Measurements from ENCODE around the gene CDK5RAP1. TPM values are rescaled to one million over a fixed set of nuclear protein-coding genes. Genes with fewer than 3 reads are reported as not detected.

Gene CDK5RAP1
- total and polyA plus RNA-seq, 12 donors: 16.9 to 42.6 (median 23.3) TPM

DNA sequence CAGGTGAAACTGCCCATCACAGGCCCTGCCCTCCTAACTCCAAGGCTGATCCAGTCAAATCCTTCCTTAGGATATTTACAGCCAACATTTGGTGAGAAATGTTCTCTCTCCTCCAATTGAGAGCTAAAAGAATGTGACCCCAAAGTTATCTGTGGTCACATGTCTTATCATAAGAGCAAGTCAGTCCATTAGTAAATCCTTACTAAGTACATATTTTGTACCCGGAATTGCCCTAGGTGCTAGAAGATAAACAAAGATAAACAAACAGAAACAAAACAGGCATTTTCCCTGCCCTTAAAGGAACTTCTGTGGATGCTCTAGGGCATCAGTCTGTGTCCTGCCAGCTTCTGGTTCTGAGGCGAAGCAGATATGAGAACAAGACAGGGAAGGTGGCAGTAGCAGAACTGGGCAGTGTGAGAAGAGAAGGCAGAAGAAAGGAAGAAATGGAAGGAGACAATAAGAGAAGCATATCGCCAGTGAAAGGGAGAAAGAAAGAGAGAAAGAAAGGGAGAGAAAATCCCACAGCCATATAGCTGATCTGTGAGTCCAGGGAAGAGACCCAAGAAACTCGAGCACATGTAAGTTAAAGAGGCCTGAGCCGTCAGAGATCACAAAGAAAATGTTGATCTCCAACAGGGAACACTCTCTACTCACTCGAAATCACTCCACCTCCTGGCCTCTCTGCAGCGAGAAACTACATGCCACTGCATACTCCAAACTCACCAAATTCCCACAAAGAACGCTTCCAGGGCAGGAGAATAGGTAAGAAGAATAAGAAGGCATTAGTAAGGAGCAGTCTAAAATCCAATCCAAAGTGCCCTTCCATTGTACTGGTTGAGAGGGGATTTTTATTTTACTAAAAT is 41.7 kb downstream of the CDK5RAP1 start:
- intact Hi-C loops (cut with DNase I): no loop called here
- ATAC-seq (peak in 3 of 8 donors; percentile 16 to 52 (median 22)), DNase-seq (no peak)
- peaks cover 0 to 13% (median 0%) of the 10 kb centered on the region in 9 donors for H3K4me1 ChIP-seq
- no peaks in the 10 kb centered on the region for H3K9me3 ChIP-seq
- WGBS, 2 donors: 63% methylated on average over 8 of the region's 8 CpGs
- H3K27ac ChIP-seq: peak overlapping the region in 1 of 10 donors; percentile 4
- TF ChIP-seq, protein P1, sequence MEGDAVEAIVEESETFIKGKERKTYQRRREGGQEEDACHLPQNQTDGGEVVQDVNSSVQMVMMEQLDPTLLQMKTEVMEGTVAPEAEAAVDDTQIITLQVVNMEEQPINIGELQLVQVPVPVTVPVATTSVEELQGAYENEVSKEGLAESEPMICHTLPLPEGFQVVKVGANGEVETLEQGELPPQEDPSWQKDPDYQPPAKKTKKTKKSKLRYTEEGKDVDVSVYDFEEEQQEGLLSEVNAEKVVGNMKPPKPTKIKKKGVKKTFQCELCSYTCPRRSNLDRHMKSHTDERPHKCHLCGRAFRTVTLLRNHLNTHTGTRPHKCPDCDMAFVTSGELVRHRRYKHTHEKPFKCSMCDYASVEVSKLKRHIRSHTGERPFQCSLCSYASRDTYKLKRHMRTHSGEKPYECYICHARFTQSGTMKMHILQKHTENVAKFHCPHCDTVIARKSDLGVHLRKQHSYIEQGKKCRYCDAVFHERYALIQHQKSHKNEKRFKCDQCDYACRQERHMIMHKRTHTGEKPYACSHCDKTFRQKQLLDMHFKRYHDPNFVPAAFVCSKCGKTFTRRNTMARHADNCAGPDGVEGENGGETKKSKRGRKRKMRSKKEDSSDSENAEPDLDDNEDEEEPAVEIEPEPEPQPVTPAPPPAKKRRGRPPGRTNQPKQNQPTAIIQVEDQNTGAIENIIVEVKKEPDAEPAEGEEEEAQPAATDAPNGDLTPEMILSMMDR (IDR thresholded peaks at IDR 0.05): no peak
- peaks cover 0 to 98% (median 12%) of the 10 kb centered on the region in 9 donors for H3K36me3 ChIP-seq
- no peaks in the 10 kb centered on the region for H3K27me3 ChIP-seq
- no peak overlapping the region for H3K4me3 ChIP-seq

DNA sequence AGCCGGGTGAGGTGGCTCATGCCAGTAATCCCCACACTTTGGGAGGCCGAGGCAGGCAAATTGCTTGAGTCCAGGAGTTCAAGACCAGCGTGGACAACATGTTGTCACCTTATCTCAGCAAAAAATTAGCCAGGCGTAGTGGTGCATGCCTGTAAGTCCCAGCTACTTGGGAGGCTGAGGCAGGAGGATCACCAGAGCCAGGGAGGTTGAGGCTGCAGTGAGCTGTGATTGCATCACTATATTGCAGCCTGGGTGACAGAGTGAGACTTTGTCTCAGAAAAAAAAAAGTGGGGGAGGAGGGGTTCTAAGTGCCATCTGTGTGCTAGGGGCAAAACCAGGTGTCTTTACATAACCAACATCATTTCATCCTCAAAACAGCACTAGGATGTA is 48.3 kb downstream of the CDK5RAP1 start:
- DNase-seq (no peak), ATAC-seq (no peak)
- Histone ChIP-seq H3K27me3 (no peaks in the 10 kb centered on the region), H3K27ac (no peak overlapping the region), H3K36me3 (peaks cover 0 to 70% (median 5%) of the 10 kb centered on the region in 9 donors), H3K4me1 (no peaks in the 10 kb centered on the region), H3K4me3 (no peak overlapping the region), H3K9me3 (no peaks in the 10 kb centered on the region)
- intact Hi-C loops (cut with DNase I): no loop called here
- WGBS, 2 donors: 92 to 95% methylated on average over 4 of the region's 4 CpGs
- TF ChIP-seq, protein P1 (IDR thresholded peaks at IDR 0.05): no peak

DNA sequence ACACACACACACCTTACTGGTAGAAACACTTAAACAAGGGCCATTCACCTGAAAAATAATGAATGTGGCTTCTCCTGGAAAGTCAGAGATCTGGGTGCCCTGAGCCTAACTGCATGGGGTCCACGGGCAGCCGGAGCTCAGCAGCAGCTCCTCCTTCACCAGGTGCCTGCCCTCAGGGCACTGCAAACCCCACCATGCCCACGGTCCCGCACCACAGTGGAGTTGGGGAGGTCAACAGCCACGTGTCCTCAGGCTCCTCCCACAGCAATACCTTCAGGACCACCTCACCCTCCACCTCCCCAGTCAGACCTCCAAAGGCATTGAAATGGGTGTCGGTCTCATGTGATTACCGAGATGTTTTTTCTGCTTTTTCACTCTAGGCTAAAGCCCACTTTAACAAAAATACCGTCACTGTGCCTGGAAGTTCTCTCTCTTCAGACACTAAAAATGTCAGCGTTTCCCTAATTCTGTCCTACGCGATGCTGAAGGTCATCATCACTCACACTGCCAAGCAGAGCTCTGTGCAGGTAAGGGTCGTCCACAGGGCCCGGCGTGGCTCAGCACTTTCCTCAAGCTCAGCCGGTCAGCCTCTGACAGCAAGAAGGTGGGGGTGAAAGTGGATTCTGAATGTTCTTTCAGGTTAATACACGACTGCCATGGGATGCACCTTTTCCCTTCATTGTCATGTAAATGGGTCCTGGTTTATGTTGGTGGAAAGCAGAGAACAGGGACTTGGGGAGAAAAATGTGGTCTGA is 48.9 kb downstream of the CDK5RAP1 start:
- Histone ChIP-seq H3K27ac (no peak overlapping the region), H3K4me1 (no peaks in the 10 kb centered on the region), H3K4me3 (no peak overlapping the region), H3K36me3 (peaks cover 0 to 66% (median 5%) of the 10 kb centered on the region in 9 donors), H3K9me3 (no peaks in the 10 kb centered on the region), H3K27me3 (no peaks in the 10 kb centered on the region)
- TF ChIP-seq, protein P1 (IDR thresholded peaks at IDR 0.05): no peak
- WGBS, 2 donors: 83 to 85% methylated on average over 16 of the region's 16 CpGs
- intact Hi-C loops (cut with DNase I): no loop called here
- ATAC-seq (no peak), DNase-seq (no peak)

DNA sequence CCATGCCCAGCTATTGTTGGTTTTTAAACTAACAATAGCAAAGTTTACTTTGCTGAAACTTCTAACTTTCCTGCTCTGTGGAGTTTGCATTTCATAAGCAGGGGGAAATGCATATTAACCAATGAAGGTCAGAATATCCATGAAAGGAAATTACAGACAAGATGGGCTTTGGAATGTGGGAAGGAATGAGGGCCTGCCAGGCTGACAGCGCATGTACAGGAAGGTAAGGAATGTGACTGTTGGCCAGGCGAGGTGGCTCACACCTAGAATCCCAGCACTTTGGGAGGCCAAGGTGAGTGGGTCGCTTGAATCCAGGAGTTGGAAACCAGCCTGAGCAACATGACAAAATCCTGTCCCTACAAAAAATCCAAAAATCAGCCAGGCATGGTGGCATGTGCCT is 49.6 kb downstream of the CDK5RAP1 start:
- ATAC-seq (no peak), DNase-seq (no peak)
- Histone ChIP-seq H3K36me3 (peaks cover 0 to 58% (median 5%) of the 10 kb centered on the region in 9 donors), H3K4me3 (no peak overlapping the region), H3K9me3 (no peaks in the 10 kb centered on the region), H3K27ac (no peak overlapping the region), H3K4me1 (no peaks in the 10 kb centered on the region), H3K27me3 (no peaks in the 10 kb centered on the region)
- TF ChIP-seq, protein P1 (IDR thresholded peaks at IDR 0.05): no peak
- intact Hi-C loops (cut with DNase I): no loop called here
- WGBS, 2 donors: 74 to 79% methylated on average over 3 of the region's 3 CpGs

Data from heart right ventricle (tissue), 16 donors.